Head of caudate nucleus (tissue), 42 donors: Measurements from ENCODE around the gene PRKAG3.
"Not testable (repeated sequence)": the region's sequence is repeated elsewhere in the genome, so short reads cannot be mapped to it uniquely, and the experiment has no call there.

Experiments used
- DNase-seq, 42 donors: peaks; one replicate each; pipeline versions ENCODE4 v3.0.0 to v3.0.0-alpha.2; 2020 to 2021; ENCODE audit warnings: mixed read lengths in 7 of 42
- intact Hi-C: fragments of 100-400 bp; cut with DNase I; formaldehyde crosslinking; loops from one replicate; pipeline ENCODE4 v1.15.0; 2022

The PRKAG3 gene

DNA sequence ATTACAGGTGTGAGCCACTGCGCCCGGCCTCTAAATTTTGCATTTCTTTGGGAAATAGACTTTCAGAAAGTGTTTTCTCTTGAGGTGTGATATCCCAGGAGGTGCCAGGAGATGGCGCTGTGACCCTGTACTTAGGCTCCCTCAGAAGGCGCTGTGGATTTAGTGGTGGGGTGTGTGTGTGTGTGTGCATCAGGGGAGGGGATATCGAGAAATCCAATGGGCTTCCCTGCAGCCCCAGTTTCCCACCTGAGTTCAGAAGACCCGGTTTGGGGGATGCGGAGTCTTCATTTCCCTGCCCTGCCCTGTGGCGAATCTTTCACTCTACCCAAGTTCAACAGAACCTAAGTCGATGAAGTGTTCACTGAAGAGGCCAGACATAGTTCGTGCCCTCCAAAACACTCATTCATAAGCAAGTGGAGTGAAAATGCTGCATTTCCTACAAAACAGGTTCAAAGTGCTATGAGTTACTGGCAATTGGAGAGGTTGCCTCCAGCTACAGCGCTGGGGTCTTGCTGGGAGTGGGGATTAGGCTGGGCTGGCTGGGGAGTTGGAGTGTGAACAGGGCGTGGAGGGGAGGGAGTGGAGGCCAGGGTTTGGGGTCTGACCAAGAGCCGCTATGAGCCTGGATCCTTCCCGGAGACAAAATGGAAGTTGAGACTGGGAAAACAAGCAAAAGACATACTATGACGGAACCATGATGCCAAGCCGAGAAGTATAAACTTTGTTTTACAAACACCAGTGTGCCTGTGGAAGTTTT lies 21.5 kb upstream of the PRKAG3 start:
- DNase-seq: peak in 41 of 42 donors; percentile 51 to 89 (median 76)
- intact Hi-C loops: no loop called here

DNA sequence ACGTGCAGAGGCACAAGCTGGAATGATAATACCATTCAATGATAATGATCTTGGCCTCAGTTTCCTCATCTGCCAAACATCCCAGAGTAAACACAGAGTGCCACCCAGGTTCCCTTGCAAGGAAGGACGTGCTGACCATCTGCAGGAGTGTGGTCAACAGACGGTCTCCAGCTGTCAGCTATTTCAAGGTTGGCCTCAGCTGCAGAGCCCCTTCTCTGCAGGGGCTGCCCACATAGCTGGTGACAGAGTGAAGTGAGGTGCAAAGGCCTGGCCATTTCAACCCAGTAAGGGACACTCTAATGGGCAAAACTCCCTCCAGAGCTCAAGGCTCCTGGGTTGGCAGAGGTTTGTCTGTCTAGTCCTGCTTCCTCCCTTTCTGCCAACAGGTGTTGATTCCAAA lies 19.7 kb upstream of the PRKAG3 start:
- DNase-seq: peak in 3 of 42 donors; percentile 12 to 29 (median 14)
- intact Hi-C loops: loop anchor here (2.0 kb wide), 1 partner anchor 140 kb away; the partner anchor contains the start of gene TTLL4

- DNase-seq: peak in 3 of 42 donors; percentile 18 to 30 (median 27)
- intact Hi-C loops: loop anchor here (2.0 kb wide), 1 partner anchor 140 kb away; the partner anchor contains the start of gene TTLL4
These were observed 19.2 kb upstream of the PRKAG3 start for GRCh38 chr2:218850796-218851195.

- DNase-seq: peak in 1 of 42 donors; percentile 13
- intact Hi-C loops: loop anchor here (2.0 to 10.0 kb wide), 2 partner anchors 139 to 435 kb away; partner anchors contain the start of genes TTLL4 and VIL1
These were observed 18.1 kb upstream of the PRKAG3 start for GRCh38 chr2:218849721-218850120.

DNA sequence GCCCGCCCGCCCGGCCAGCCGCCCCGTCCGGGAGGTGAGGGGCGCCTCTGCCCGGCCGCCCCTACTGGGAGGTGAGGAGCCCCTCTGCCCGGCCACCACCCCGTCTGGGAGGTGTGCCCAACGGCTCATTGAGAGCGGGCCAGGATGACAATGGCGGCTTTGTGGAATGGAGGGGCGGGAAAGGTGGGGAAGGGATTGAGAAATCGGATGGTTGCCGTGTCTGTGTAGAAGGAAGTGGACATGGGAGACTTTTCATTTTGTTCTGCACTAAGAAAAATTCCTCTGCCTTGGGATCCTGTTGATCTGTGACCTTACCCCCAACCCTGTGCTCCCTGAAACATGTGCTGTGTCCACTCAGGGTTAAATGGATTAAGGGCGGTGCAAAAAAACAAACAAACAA lies 15.4 kb upstream of the PRKAG3 start:
- DNase-seq: peak in 1 of 42 donors; percentile 4
- intact Hi-C loops: loop anchor here (10.0 kb wide), 1 partner anchor 432 kb away; the partner anchor contains the start of gene VIL1

- not testable (repeated sequence) for DNase-seq
- intact Hi-C loops: loop anchor here (10.0 kb wide), 1 partner anchor 430 kb away; the partner anchor contains the start of gene VIL1
These were observed 12.7 kb upstream of the PRKAG3 start for GRCh38 chr2:218844334-218844733.

DNA sequence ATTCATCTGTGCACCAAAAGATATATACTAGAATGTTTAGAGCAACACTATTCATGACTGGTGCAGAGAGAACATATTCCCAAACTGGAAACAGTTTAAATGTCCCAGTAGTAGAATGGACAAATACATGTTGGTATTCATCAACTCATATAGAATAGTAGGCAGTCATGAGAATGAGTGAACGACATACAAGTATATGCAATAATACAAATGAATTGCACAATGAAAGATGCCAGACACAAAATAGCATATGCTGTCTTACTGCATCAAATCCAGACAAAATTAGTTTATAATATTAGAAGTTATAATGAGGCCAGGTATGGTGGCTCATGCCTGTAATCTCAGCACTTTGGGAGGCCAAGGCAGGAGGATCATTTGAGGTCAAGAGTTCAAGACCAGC lies 8.3 kb upstream of the PRKAG3 start:
- intact Hi-C loops: loop anchor here (10.0 kb wide), 1 partner anchor 425 kb away; the partner anchor contains the start of gene VIL1
- no peak for DNase-seq

GRCh38 chr2:218839430-218839829 lies 7.8 kb upstream of the PRKAG3 start:
- intact Hi-C loops: no loop called here
- no peak for DNase-seq

GRCh38 chr2:218837495-218837894 lies 5.9 kb upstream of the PRKAG3 start:
- no peak for DNase-seq
- intact Hi-C loops: no loop called here

- peak in 2 of 42 donors; percentile 5 to 19 for DNase-seq
- intact Hi-C loops: no loop called here
These were observed 3.1 kb upstream of the PRKAG3 start for GRCh38 chr2:218834685-218835084.

GRCh38 chr2:218833023-218833609 lies 1.5 kb upstream of the PRKAG3 start:
- DNase-seq: peak in 1 of 42 donors; percentile 12

DNA sequence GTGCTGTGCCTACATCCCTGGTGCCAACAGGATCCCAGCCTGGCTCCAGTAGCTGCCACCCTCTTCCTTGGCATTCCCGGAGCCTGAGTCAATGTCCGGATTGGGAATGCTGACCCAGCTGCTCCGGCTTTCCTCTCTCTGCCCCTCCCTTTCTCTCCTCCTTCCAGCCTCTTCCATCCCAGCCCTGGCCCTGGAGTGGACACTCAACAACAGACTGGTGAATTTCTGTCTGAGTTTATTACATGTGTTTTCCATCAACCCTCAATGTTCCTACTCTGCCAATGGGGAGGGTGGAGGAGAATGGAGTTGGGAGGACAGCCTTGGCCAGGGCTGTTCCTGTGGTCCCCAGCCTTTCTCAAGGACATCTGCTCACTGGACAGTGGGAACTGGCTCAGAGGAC lies 917 bp upstream of the PRKAG3 start:
- peak in 1 of 42 donors; percentile 9 for DNase-seq
- intact Hi-C loops: no loop called here

More at GRCh38 chr2:218833023-218833609, 1.5 kb upstream of the PRKAG3 start:
- intact Hi-C loops: no loop called here

- no peak for DNase-seq
- intact Hi-C loops: no loop called here
These were observed 478 bp upstream of the PRKAG3 start for GRCh38 chr2:218832081-218832480.

- intact Hi-C loops: no loop called here
These were observed 887 bp downstream of the PRKAG3 start for GRCh38 chr2:218830526-218831306.

GRCh38 chr2:218829868-218830451 lies 1.6 kb downstream of the PRKAG3 start:
- intact Hi-C loops: no loop called here
- DNase-seq: peak in 35 of 42 donors; percentile 13 to 77 (median 39)

More at GRCh38 chr2:218830526-218831306, 887 bp downstream of the PRKAG3 start:
- peak in 1 of 42 donors; percentile 7 for DNase-seq

- intact Hi-C loops: no loop called here
- peak in 1 of 42 donors; percentile 22 for DNase-seq
These were observed 3.2 kb downstream of the PRKAG3 start for GRCh38 chr2:218828477-218828778.

GRCh38 chr2:218827701-218828476 lies 3.7 kb downstream of the PRKAG3 start:
- peak in 1 of 42 donors; percentile 20 for DNase-seq
- intact Hi-C loops: no loop called here

DNA sequence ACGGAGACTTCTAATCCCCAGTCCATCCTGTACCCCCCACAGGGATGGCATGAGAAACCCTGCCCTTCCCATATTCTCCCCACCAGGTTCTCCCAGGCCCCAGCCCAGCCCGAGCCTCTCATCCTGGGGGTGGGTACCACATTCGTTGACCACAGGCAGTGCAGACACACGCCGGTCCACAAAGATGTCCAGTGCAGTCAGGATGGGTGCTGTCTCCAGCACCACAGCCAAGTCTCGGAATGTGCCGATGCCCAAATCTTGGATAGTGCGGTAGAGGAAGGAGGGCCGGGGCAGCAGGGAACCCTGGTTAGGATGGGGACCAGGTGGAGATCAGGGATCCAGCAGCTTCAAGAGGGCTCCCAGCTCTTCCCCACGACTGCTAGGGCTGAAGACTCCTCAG lies 4.8 kb downstream of the PRKAG3 start:
- intact Hi-C loops: no loop called here
- DNase-seq: no peak
